RWPE2 (cell line): ENCODE measurements around the gene PPP4R3A.

Experiments used
- ATAC-seq: fragments of 200-7000 bp; cut with Tn5 transposase; 3 replicates; pipeline ENCODE4 v1.9.1; 2021; ENCODE audit warnings: low read depth
- DNase-seq: peaks from one replicate; pipeline ENCODE4 v3.0.0-alpha.2; 2020; ENCODE audit warnings: low spot score
- H3K27ac ChIP-seq: fragments of 450-650 bp; 2 replicates; pipeline ENCODE4 v1.5.1; 2017; ENCODE audit warnings: mild to moderate bottlenecking; ENCODE audit not compliant: poor library complexity, severe bottlenecking
- H3K27me3 ChIP-seq: fragments of 250-450 bp; sonication (Bioruptor Pico); 2 replicates; pipeline ENCODE4 v1.5.1; 2021; ENCODE audit warnings: mild to moderate bottlenecking, moderate library complexity; ENCODE audit not compliant: insufficient read depth, poor library complexity, severe bottlenecking
- H3K36me3 ChIP-seq: fragments of 250-450 bp; sonication (Bioruptor Pico); 2 replicates; pipeline ENCODE4 v1.5.1; 2020; ENCODE audit warnings: low read depth, mild to moderate bottlenecking, moderate library complexity
- H3K4me1 ChIP-seq: fragments of 250-450 bp; sonication (Bioruptor Pico); 2 replicates; pipeline ENCODE4 v1.5.1; 2021; ENCODE audit warnings: mild to moderate bottlenecking, moderate library complexity; ENCODE audit not compliant: insufficient read depth, poor library complexity, severe bottlenecking
- H3K4me3 ChIP-seq: fragments of 250-450 bp; sonication (Bioruptor Pico); 2 replicates; pipeline ENCODE4 v1.5.1; 2021; ENCODE audit warnings: mild to moderate bottlenecking, moderate library complexity; ENCODE audit not compliant: severe bottlenecking
- H3K9me3 ChIP-seq: fragments of 250-450 bp; sonication (Bioruptor Pico); 2 replicates; pipeline ENCODE4 v1.5.1; 2021; ENCODE audit warnings: mild to moderate bottlenecking, moderate library complexity; ENCODE audit not compliant: severe bottlenecking
- CTCF ChIP-seq: fragments of 450-650 bp; IDR thresholded peaks from one replicate; pipeline ENCODE4 v1.5.1; 2017; ENCODE audit warnings: mild to moderate bottlenecking, moderate library complexity; ENCODE audit not compliant: poor library complexity, severe bottlenecking

PPP4R3A gene

GRCh38 chr14:91464615-91465205, 45.4 kb downstream of the PPP4R3A start:
- Histone ChIP-seq H3K27me3 (no peaks in the 10 kb centered on the region), H3K36me3 (peaks cover 98% of the 10 kb centered on the region)
- TF ChIP-seq CTCF = no peak

DNA sequence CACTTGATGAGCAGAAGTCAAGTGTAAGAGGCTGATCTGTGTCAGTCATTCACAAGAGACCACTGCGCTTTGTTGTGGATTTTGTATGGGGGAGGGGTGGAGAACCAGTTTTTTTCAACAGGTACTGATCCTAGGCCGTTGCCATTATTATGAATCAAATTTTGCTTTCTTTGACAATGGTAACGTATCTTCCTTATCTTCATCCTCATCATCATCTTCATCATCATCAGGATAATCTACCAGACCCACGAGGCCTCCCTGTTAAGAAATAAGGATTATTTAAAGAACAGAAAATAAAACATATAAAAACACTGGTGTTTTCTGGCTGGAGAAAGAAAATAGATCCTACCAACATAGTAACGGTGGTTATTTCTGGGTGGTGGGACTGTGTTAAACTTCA, 51.5 kb downstream of the PPP4R3A start:
- no peak for ATAC-seq
- no peak for DNase-seq
- Histone ChIP-seq H3K27ac (peak overlapping the region; percentile 25), H3K27me3 (no peaks in the 10 kb centered on the region), H3K4me3 (no peak overlapping the region), H3K9me3 (no peaks in the 10 kb centered on the region), H3K36me3 (peaks cover 71% of the 10 kb centered on the region), H3K4me1 (peaks cover 8% of the 10 kb centered on the region)
- no peak for TF ChIP-seq CTCF

More at GRCh38 chr14:91464615-91465205, 45.4 kb downstream of the PPP4R3A start:
- Histone ChIP-seq H3K9me3 (no peaks in the 10 kb centered on the region), H3K4me1 (no peaks in the 10 kb centered on the region), H3K4me3 (no peak overlapping the region), H3K27ac (no peak overlapping the region)
- DNase-seq (no peak), ATAC-seq (no peak)

DNA sequence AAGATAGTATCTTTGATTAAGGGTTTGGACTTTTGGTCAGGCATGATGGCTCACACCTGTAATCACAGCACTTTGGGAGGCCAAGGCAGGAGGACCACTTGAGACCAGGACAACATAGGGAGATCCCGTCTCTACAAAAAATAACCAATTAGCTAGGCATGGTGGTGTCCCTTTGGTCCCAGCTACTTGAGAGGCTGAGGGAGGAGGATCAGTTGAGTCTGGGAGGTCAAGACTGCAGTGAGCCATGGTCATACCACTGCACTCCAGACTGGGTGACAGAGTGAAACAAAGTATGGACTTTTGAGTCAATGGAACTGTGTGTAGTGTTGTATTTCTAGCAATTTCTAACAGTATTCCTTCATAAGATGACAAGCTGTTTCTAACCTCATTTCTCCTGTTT, 53.8 kb downstream of the PPP4R3A start:
- Histone ChIP-seq H3K4me3 (no peak overlapping the region), H3K9me3 (no peaks in the 10 kb centered on the region), H3K27me3 (no peaks in the 10 kb centered on the region), H3K4me1 (peaks cover 8% of the 10 kb centered on the region), H3K27ac (no peak overlapping the region), H3K36me3 (peaks cover 48% of the 10 kb centered on the region)
- ATAC-seq (no peak), DNase-seq (no peak)
- no peak for TF ChIP-seq CTCF

DNA sequence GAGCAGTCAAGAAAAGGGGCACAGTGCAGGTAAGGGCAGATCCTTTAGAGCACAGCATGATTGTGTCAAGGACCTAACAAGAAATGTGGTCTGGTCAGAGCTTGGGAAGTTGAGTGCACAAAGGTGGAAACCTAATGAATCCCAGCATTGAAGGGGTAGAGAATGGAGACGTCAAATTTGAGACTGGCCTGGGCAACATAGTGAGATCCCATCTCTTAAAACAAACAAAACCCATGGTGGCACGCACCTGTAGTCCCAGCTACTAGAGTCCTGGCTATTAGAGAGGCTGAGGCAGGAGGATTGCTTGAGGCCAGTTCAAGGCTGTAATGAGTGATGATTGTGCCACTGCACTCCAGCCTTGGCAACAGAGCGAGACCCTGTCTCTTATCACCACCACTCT, 55.5 kb downstream of the PPP4R3A start:
- DNase-seq = no peak
- no peak overlapping the region for H3K27ac ChIP-seq
- H3K9me3 ChIP-seq = no peaks in the 10 kb centered on the region
- peaks cover 31% of the 10 kb centered on the region for H3K36me3 ChIP-seq
- H3K4me3 ChIP-seq = no peak overlapping the region
- peaks cover 8% of the 10 kb centered on the region for H3K4me1 ChIP-seq
- no peak for ATAC-seq
- H3K27me3 ChIP-seq = no peaks in the 10 kb centered on the region
- TF ChIP-seq CTCF = no peak

- Histone ChIP-seq H3K27ac (no peak overlapping the region), H3K36me3 (peaks cover 27% of the 10 kb centered on the region), H3K9me3 (no peaks in the 10 kb centered on the region), H3K4me1 (peaks cover 8% of the 10 kb centered on the region), H3K27me3 (no peaks in the 10 kb centered on the region), H3K4me3 (no peak overlapping the region)
- no peak for TF ChIP-seq CTCF
- ATAC-seq (no peak), DNase-seq (no peak)
These were observed 56.0 kb downstream of the PPP4R3A start for GRCh38 chr14:91454155-91454554.
